Tibial nerve (tissue), 4 donors: Measurements from ENCODE around the gene ERO1B. TPM values are rescaled to one million over a fixed set of nuclear protein-coding genes. Genes with fewer than 3 reads are reported as not detected.

Experiments used
- DNase-seq, 2 donors: peaks; one replicate each; pipeline ENCODE4 v3.0.0-alpha.2; 2019; ENCODE audit warnings: low spot score in 2 of 2
- H3K27ac ChIP-seq, 4 donors: fragments of 200-600 bp; sonication (generic) in 3 of 4; one replicate each; pipeline ENCODE4 v1.5.1; 2017 to 2019; ENCODE audit warnings: mild to moderate bottlenecking in 1 of 4
- H3K27me3 ChIP-seq, 2 donors: fragments of 200-600 bp; sonication (generic) in 1 of 2; one replicate each; pipeline versions ENCODE4 v1.5.1 to v1.6.0; 2017 to 2019
- H3K36me3 ChIP-seq, 3 donors: fragments of 200-600 bp; sonication (generic); one replicate each; pipeline ENCODE4 v1.5.1; 2018 to 2019
- H3K4me1 ChIP-seq, 4 donors: fragments of 200-600 bp; sonication (generic) in 3 of 4; one replicate each; pipeline ENCODE4 v1.5.1; 2017 to 2019
- H3K4me3 ChIP-seq, 4 donors: fragments of 200-600 bp; sonication (generic) in 3 of 4; one replicate each; pipeline ENCODE4 v1.5.1; 2017 to 2019; ENCODE audit warnings: mild to moderate bottlenecking in 1 of 4, moderate library complexity in 1 of 4
- H3K9me3 ChIP-seq, 4 donors: fragments of 200-600 bp; sonication (generic) in 3 of 4; one replicate each; pipeline ENCODE4 v1.5.1; 2017 to 2019
- EP300 ChIP-seq, 2 donors: sonication (generic); formaldehyde crosslinking; IDR thresholded peaks; one replicate each; pipeline ENCODE4 v1.6.1; 2017; ENCODE audit warnings: antibody characterized with exemption in 2 of 2, mild to moderate bottlenecking in 1 of 2
- POLR2A ChIP-seq, 2 donors: fragments of 450-650 bp; IDR thresholded peaks; one replicate each; pipeline ENCODE4 v1.6.1; 2017; ENCODE audit warnings: antibody characterized with exemption in 2 of 2, mild to moderate bottlenecking in 2 of 2, moderate library complexity in 2 of 2
- WGBS, 2 donors: methylation state at CpG; one replicate each; pipeline ENCODE4 v1.1.5; 2018; 5-methylcytosine and 5-hydroxymethylcytosine counted together
- total RNA-seq, 4 donors: library from RNA; depleted of rRNA; stranded (reverse); fragments of >200 nt; gene quantifications; one replicate each; pipeline ENCODE4 v1.1.0, GENCODE V29; 2016
- TF ChIP-seq, protein P1 (sequence below), 5 experiments: fragments of 200-600 bp in 3 of 5; fragments of 450-650 bp in 2 of 5; sonication (generic) in 3 of 5; IDR thresholded peaks; one replicate each; pipeline ENCODE4 v1.5.1; 2016 to 2019; ENCODE audit warnings: antibody characterized with exemption in 5 of 5, mild to moderate bottlenecking in 3 of 5, moderate library complexity in 2 of 5

Gene ERO1B
- total RNA-seq, 4 donors from 2014 or later = 12.9 to 16.6 (median 14.5) TPM

DNA sequence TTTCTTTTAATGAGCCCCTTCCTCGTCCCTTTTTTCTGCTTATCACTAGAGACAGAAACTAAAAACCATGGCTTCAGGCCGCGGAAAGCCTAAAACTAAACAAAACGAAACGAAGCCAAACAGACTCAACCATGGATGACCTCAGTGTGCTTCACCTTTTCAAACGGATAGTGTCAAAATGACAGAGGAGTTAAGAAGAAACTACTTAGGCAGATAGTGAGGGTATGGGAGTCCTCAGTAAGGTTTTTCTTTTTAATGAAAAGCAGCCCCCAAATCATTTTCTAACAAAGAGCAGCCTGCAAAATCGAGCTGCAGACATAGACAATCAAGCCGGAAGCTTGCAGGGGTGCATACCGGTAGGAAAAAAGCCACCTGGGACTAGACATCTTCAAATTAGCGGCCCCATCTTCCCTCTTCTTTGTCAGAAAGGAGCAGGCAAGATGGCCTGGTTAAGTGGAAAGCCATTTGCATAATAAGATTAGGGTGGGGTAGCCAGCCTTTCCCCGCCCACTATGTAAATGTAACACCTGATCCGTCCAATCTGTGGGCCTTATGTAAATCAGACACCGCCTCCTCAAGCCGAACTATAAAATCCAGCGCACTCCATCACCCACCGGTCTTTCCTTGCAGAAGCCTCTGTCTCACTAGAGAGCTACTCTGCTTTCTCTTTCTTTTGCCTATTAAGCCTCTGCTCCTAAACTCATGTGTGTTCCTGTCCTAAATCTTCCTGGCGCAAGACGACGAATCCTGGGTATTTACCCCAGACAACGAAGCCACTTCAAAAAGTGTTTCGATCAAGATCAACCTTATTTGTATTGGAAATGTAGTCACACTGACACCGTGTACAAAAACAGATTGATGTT is 6.2 kb upstream of the ERO1B start:
- no peak overlapping the region for H3K27ac ChIP-seq
- no peak for DNase-seq
- H3K9me3 ChIP-seq = no peaks in the 10 kb centered on the region
- H3K4me1 ChIP-seq = no peaks in the 10 kb centered on the region
- WGBS, 2 donors = 89 to 91% methylated on average over 22 of the region's 22 CpGs
- TF ChIP-seq, protein P1, sequence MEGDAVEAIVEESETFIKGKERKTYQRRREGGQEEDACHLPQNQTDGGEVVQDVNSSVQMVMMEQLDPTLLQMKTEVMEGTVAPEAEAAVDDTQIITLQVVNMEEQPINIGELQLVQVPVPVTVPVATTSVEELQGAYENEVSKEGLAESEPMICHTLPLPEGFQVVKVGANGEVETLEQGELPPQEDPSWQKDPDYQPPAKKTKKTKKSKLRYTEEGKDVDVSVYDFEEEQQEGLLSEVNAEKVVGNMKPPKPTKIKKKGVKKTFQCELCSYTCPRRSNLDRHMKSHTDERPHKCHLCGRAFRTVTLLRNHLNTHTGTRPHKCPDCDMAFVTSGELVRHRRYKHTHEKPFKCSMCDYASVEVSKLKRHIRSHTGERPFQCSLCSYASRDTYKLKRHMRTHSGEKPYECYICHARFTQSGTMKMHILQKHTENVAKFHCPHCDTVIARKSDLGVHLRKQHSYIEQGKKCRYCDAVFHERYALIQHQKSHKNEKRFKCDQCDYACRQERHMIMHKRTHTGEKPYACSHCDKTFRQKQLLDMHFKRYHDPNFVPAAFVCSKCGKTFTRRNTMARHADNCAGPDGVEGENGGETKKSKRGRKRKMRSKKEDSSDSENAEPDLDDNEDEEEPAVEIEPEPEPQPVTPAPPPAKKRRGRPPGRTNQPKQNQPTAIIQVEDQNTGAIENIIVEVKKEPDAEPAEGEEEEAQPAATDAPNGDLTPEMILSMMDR (IDR thresholded peaks at IDR 0.05) = no peak
- TF ChIP-seq EP300 (IDR thresholded peaks at IDR 0.05) = no peak
- no peaks in the 10 kb centered on the region for H3K36me3 ChIP-seq
- H3K27me3 ChIP-seq = peaks cover 0 to 13% of the 10 kb centered on the region in 2 donors
- no peak overlapping the region for H3K4me3 ChIP-seq

DNA sequence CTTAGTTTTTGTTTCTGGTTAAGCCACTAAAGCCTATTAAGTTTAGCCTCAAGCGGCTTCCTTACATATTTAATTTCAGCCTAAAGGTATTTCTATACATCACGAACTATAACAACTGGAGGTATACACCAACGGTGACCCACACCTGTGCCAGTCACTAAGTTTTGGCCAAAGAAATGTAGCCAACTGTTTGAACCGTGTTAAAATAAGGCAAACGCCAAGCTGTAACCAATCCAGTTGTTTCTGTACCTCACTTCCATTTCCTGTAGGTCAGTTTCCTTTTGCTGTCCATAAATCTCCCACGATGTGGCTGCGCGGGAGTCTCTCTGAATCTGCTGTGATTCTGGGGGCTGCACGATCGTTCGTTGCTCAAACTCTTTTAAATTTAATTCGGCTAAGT is 5.6 kb upstream of the ERO1B start:
- WGBS, 2 donors = 74 to 77% methylated on average over 12 of the region's 12 CpGs
- TF ChIP-seq POLR2A (IDR thresholded peaks at IDR 0.05) (no peak), EP300 (IDR thresholded peaks at IDR 0.05) (no peak)
- TF ChIP-seq, protein P1 (IDR thresholded peaks at IDR 0.05) = no peak
- Histone ChIP-seq H3K27me3 (peaks cover 0 to 13% of the 10 kb centered on the region in 2 donors), H3K4me1 (peaks cover 0 to 5% (median 2%) of the 10 kb centered on the region in 4 donors), H3K27ac (no peak overlapping the region), H3K4me3 (no peak overlapping the region), H3K9me3 (no peaks in the 10 kb centered on the region), H3K36me3 (no peaks in the 10 kb centered on the region)
- no peak for DNase-seq

DNA sequence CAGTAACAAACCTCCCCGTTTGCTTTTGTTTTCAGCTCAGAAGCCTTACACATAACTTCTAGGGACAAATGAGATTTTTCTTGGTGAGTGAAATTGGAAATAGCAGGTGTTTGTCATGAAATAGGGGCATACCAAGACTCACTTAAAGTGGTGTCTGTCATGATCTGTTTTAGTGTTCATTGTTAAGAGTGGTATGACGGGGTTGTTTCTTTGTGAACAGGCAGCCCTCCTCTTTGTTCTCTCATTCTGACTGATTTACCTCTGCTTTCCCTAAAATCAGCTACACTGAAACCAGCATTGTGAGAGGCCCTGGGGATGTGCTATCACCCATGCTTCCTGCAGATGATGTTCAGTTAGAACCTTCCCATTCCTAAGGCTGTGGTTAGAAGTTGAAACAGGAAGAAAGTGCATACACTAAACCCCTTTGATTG is 2.5 kb upstream of the ERO1B start:
- no peak overlapping the region for H3K27ac ChIP-seq
- DNase-seq = no peak
- H3K9me3 ChIP-seq = no peaks in the 10 kb centered on the region
- no peak overlapping the region for H3K4me3 ChIP-seq
- peaks cover 0 to 14% (median 2%) of the 10 kb centered on the region in 4 donors for H3K4me1 ChIP-seq
- H3K27me3 ChIP-seq = peaks cover 0 to 9% of the 10 kb centered on the region in 2 donors
- TF ChIP-seq EP300 (IDR thresholded peaks at IDR 0.05) (no peak), POLR2A (IDR thresholded peaks at IDR 0.05) (no peak)
- TF ChIP-seq, protein P1 (IDR thresholded peaks at IDR 0.05) = no peak
- 43 to 53% methylated on average over 2 of the region's 2 CpGs for WGBS, 2 donors
- no peaks in the 10 kb centered on the region for H3K36me3 ChIP-seq

DNA sequence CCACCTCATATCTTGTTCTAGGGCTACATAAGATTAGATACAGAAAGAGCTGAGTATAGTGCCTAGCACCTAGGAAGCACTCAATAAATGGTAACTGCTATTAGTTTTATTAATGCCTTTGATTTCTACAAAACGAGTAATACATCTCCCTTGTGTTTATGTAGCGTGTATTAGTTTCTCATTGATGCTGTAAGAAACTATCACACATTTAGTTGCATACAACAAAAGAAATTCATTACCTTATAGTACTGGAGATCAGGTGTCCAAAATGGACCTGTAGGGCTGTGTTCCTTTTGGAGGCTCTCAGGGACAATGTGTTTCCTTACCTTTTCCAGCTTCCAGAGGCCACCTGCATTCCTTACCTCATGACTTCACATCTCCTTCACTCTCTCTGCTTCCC is 961 bp upstream of the ERO1B start:
- no peak for DNase-seq
- WGBS, 2 donors = 70 to 73% methylated on average over 2 of the region's 2 CpGs
- Histone ChIP-seq H3K4me1 (peaks cover 0 to 14% (median 2%) of the 10 kb centered on the region in 4 donors), H3K4me3 (peak overlapping the region; percentile 72 to 91 (median 78)), H3K27ac (peak overlapping the region in 1 of 4 donors; percentile 87), H3K36me3 (no peaks in the 10 kb centered on the region), H3K9me3 (no peaks in the 10 kb centered on the region), H3K27me3 (peaks cover 0 to 9% of the 10 kb centered on the region in 2 donors)
- TF ChIP-seq, protein P1 (IDR thresholded peaks at IDR 0.05) = no peak
- TF ChIP-seq EP300 (IDR thresholded peaks at IDR 0.05) (no peak), POLR2A (IDR thresholded peaks at IDR 0.05) (no peak)

DNA sequence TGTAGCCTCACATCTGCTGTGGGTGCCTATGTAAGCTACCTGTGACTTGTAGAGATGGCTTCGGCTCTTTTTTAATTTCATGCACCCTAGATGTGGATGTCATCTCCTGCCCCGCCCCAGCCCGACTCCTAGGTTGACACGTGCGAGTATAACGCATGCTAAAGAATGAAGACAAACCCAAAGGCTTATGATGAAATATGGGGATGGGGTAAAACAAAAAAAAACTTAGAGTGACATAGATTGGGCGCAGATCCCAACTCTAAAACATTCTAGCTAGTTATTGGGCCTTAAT is 613 bp upstream of the ERO1B start:
- peak overlapping the region in 2 of 4 donors; percentile 85 to 87 for H3K27ac ChIP-seq
- peak in 1 of 2 donors; percentile 17 for DNase-seq

More for the DNA sequence above, 613 bp upstream of the ERO1B start:
- WGBS, 2 donors = 15% methylated on average over 7 of the region's 7 CpGs
- Histone ChIP-seq H3K9me3 (no peaks in the 10 kb centered on the region), H3K4me3 (peak overlapping the region; percentile 72 to 91 (median 78)), H3K36me3 (no peaks in the 10 kb centered on the region), H3K4me1 (peaks cover 0 to 14% (median 2%) of the 10 kb centered on the region in 4 donors), H3K27me3 (peaks cover 0 to 6% of the 10 kb centered on the region in 2 donors)
- TF ChIP-seq POLR2A (IDR thresholded peaks at IDR 0.05) (no peak), EP300 (IDR thresholded peaks at IDR 0.05) (no peak)
- TF ChIP-seq, protein P1 (IDR thresholded peaks at IDR 0.05) = no peak
